Measurements from ENCODE around the gene DQX1. TPM values are rescaled to one million over a fixed set of nuclear protein-coding genes. Genes with fewer than 3 reads are reported as not detected.
A peak's percentile ranks its signal among the peaks of the same experiment; 100 is the strongest.

The DQX1 gene, protein sequence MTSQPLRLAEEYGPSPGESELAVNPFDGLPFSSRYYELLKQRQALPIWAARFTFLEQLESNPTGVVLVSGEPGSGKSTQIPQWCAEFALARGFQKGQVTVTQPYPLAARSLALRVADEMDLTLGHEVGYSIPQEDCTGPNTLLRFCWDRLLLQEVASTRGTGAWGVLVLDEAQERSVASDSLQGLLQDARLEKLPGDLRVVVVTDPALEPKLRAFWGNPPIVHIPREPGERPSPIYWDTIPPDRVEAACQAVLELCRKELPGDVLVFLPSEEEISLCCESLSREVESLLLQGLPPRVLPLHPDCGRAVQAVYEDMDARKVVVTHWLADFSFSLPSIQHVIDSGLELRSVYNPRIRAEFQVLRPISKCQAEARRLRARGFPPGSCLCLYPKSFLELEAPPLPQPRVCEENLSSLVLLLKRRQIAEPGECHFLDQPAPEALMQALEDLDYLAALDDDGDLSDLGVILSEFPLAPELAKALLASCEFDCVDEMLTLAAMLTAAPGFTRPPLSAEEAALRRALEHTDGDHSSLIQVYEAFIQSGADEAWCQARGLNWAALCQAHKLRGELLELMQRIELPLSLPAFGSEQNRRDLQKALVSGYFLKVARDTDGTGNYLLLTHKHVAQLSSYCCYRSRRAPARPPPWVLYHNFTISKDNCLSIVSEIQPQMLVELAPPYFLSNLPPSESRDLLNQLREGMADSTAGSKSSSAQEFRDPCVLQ
- 0.29 TPM for polyA plus RNA-seq (2013, experiment 1 of 2)
- polyA plus RNA-seq (2013, experiment 2 of 2), result 0.20 TPM

DNA sequence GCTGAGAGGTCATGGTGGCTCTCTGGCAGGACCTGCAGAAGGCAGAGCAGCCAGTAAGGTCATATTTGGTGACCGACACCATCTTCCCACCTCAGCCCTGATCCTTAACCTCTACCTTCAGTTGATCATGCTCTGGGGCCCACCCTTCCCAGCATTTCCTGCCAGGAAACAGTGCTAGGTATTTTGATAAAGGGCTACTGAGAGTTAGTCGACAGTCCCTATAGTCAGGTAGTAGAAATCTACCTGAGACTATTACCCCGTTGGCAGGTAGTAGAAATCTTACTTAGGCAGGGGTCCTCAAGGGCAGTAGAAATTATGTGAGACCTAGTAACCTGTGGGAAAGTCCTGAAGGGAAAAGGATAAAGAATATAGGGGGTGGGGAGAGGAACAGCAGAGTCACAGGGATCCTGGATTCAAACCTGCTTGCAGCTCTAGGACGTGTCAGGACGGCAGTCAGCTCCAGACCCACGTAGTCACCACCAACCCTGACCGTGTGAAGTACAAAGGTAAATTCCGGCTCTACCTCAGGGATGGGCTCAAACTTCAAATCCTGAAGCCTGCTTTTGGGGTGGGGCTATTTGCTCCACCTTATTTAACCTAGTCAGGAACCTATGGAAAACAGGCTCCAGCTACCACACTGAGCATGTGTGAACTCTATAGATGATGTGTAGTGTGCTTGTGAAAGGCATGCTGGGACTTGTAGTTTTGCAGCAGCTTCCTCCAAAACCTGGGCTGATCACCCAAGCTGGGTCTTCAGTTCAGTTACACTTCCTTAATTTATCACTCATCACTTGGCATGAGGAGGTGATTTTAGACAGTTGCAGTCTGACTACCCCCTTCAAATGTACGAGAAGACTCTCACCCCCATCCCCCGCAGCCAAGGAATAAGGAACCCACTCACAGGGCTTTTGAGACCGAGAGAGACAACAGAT lies at the start of gene DQX1:
Gene DQX1 (minus strand): TSS at position 515 of the 932 bp plus-strand sequence. CDS start 502 bp downstream, at position 13.
- Histone ChIP-seq H3K56ac (ENCODE audit: low read length) (no peak within 1 kb of the TSS), H3K4me3 (ENCODE audit: low read length) (no peak within 1 kb of the TSS), H3K79me2 (ENCODE audit: control insufficient read depth, insufficient read depth, low read length) (peaks cover 16% of the 10 kb centered on the region), H4K5ac (ENCODE audit: low read length) (no peak within 1 kb of the TSS), H3K36me3 (ENCODE audit: control insufficient read depth, insufficient read depth, low read length) (peaks cover 6% of the 10 kb centered on the region), H3K18ac (ENCODE audit: low read length) (no peak within 1 kb of the TSS), H3K27me3 (ENCODE audit: insufficient read depth, low read length, poor library complexity) (no peaks in the 10 kb centered on the region), H2BK120ac (ENCODE audit: low read depth, low read length) (no peak within 1 kb of the TSS), H2AK5ac (ENCODE audit: low read length) (no peak within 1 kb of the TSS), H3K4ac (ENCODE audit: low read depth, low read length) (no peak within 1 kb of the TSS), H3K27ac (ENCODE audit: low read depth, low read length) (no peak within 1 kb of the TSS), H3K9ac (ENCODE audit: low read length) (no peak within 1 kb of the TSS), H3K79me1 (ENCODE audit: low read length) (peaks cover 16% of the 10 kb centered on the region), H3K23ac (ENCODE audit: low read length) (no peak within 1 kb of the TSS), H3K4me2 (ENCODE audit: low read length) (no peak within 1 kb of the TSS), H2BK5ac (ENCODE audit: low read length) (no peak within 1 kb of the TSS), H2BK15ac (replicated peaks; ENCODE audit: low read depth) (no peak within 1 kb of the TSS), H4K8ac (ENCODE audit: low read depth, low read length) (no peak within 1 kb of the TSS), H3K4me1 (ENCODE audit: control insufficient read depth, low read depth, low read length) (peaks cover 8% of the 10 kb centered on the region)
- no CpG with 5 or more reads among the region's 11 CpGs for WGBS (ENCODE audit: extremely low coverage, insufficient coverage, low lambda C conversion rate)
- peak; percentile 84 for DNase-seq

DNA sequence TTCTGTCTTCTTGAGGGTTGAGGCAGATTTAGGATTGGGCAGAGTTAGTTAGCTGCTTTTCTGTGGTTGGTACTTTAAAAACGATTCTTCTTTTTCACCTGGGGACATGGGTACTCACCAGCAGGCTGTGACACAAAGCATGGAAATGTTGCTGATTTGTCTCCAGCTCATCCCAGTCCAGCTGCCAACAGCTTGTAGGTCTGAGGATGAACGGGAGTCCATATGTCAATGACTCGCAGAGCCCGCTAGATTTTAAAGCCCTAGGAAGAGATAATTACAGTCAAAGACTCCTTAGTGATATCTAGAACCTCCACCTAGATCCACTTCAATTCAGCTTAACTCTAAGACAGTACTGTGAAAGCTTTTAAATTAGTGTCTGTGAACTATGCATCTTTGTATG lies 49.3 kb upstream of the DQX1 start:
- Histone ChIP-seq H4K8ac (ENCODE audit: low read depth, low read length) (no peak overlapping the region), H3K9ac (ENCODE audit: low read length) (no peak overlapping the region), H3K36me3 (ENCODE audit: control insufficient read depth, insufficient read depth, low read length) (no peaks in the 10 kb centered on the region), H3K79me2 (ENCODE audit: control insufficient read depth, insufficient read depth, low read length) (no peaks in the 10 kb centered on the region), H3K27ac (ENCODE audit: low read depth, low read length) (no peak overlapping the region), H2BK5ac (ENCODE audit: low read length) (no peak overlapping the region), H2BK15ac (replicated peaks; ENCODE audit: low read depth) (no peak overlapping the region), H3K18ac (ENCODE audit: low read length) (no peak overlapping the region), H4K5ac (ENCODE audit: low read length) (no peak overlapping the region), H3K23ac (ENCODE audit: low read length) (no peak overlapping the region), H2BK120ac (ENCODE audit: low read depth, low read length) (no peak overlapping the region), H3K4ac (ENCODE audit: low read depth, low read length) (no peak overlapping the region), H3K4me3 (ENCODE audit: low read length) (no peak overlapping the region), H2AK5ac (ENCODE audit: low read length) (no peak overlapping the region), H3K79me1 (ENCODE audit: low read length) (no peaks in the 10 kb centered on the region), H3K56ac (ENCODE audit: low read length) (no peak overlapping the region), H3K4me1 (ENCODE audit: control insufficient read depth, low read depth, low read length) (no peaks in the 10 kb centered on the region), H3K4me2 (ENCODE audit: low read length) (no peak overlapping the region), H3K27me3 (ENCODE audit: insufficient read depth, low read length, poor library complexity) (no peaks in the 10 kb centered on the region)
- DNase-seq, result no peak
- no CpG with 5 or more reads among the region's 4 CpGs for WGBS (ENCODE audit: extremely low coverage, insufficient coverage, low lambda C conversion rate)

DNA sequence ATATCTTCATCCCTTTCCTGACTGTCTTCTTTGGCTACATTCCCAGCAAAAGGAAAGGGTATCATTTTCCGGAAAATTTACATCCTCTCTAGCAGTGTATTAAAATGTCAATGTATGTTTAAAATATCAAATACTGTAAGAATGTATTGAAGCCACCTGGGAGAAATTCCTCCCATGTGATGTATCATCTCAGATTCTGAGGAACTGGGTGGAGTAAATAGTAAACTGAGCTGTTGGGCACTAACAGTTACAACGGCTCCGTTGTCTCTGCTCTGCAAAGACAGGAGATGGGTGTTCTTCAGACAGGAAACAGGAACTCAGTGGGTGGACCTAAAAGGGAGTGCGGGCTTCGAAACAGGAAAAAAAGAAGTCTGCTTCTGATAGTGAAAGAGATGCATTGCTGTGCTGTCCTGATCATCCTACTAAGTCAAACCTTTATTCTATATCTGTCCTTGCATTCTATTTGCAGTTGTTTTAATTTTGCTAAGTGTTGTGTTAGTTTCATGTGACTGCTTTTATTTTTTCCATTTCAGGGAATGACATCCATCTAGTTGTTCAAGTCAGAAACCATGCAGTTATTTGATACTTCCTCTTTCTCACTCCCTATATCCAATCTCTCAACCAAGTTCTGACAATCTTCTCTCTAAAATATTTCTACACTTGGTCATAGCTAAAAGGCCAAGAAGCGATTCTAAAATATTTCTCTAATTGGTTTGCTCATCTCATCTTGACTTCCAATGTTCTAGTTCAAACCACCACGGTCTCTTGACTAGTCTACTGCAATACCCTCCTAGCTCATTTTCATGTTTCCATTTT lies 47.9 kb upstream of the DQX1 start:
- Histone ChIP-seq H3K27me3 (ENCODE audit: insufficient read depth, low read length, poor library complexity) (no peaks in the 10 kb centered on the region), H3K4me1 (ENCODE audit: control insufficient read depth, low read depth, low read length) (no peaks in the 10 kb centered on the region), H3K4me3 (ENCODE audit: low read length) (no peak overlapping the region), H3K56ac (ENCODE audit: low read length) (no peak overlapping the region), H3K36me3 (ENCODE audit: control insufficient read depth, insufficient read depth, low read length) (no peaks in the 10 kb centered on the region), H2BK120ac (ENCODE audit: low read depth, low read length) (no peak overlapping the region), H3K18ac (ENCODE audit: low read length) (no peak overlapping the region), H3K9ac (ENCODE audit: low read length) (no peak overlapping the region), H2BK5ac (ENCODE audit: low read length) (no peak overlapping the region), H2AK5ac (ENCODE audit: low read length) (no peak overlapping the region), H4K8ac (ENCODE audit: low read depth, low read length) (no peak overlapping the region), H3K4ac (ENCODE audit: low read depth, low read length) (no peak overlapping the region), H3K27ac (ENCODE audit: low read depth, low read length) (no peak overlapping the region), H3K4me2 (ENCODE audit: low read length) (no peak overlapping the region), H4K5ac (ENCODE audit: low read length) (peak overlapping the region; percentile 65), H2BK15ac (replicated peaks; ENCODE audit: low read depth) (no peak overlapping the region), H3K23ac (ENCODE audit: low read length) (no peak overlapping the region), H3K79me1 (ENCODE audit: low read length) (no peaks in the 10 kb centered on the region), H3K79me2 (ENCODE audit: control insufficient read depth, insufficient read depth, low read length) (no peaks in the 10 kb centered on the region)
- WGBS (ENCODE audit: extremely low coverage, insufficient coverage, low lambda C conversion rate), result no CpG with 5 or more reads among the region's 7 CpGs
- no peak for DNase-seq

DNA sequence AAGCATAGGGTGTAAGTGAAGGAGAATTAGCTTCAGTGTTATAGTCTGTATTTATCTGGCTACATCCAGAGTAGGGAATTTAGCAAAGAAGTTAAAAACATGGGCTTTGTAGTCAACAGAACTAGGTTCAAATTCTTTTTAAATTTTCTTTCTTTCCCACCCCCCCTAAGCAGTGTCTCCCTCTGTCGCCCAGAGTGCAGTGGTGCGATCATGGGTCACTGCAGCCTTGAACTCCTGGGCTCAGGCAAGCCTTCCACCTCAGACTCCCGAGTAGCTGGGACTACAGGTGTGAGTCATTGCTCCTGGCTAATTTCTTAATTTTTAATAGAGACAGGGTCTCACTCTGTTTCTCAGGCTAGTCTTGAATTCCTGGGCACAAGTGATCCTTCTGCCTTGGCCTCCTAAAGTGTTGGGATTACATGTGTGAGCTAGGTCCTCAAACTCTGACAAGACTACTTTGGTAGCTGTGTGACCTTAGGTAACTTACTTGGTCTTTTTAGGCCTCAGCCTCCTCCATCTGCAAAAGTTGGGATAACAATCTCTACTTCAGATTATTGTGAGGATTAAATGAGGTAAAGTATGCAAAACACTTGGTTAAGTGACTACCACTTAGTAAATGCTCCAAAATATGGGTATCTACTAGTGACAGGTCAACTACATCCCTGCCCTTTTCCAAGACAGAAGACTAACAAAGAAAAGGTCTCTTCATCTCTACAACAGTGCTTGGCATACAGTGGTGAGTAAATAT lies 46.3 kb upstream of the DQX1 start:
- no peak overlapping the region for H3K23ac ChIP-seq (ENCODE audit: low read length)
- H3K27me3 ChIP-seq (ENCODE audit: insufficient read depth, low read length, poor library complexity), result peaks cover 4% of the 10 kb centered on the region
- no peaks in the 10 kb centered on the region for H3K79me2 ChIP-seq (ENCODE audit: control insufficient read depth, insufficient read depth, low read length)
- peak; percentile 22 for DNase-seq
- no peak overlapping the region for H2BK120ac ChIP-seq (ENCODE audit: low read depth, low read length)
- no peak overlapping the region for H3K27ac ChIP-seq (ENCODE audit: low read depth, low read length)
- no peak overlapping the region for H2BK5ac ChIP-seq (ENCODE audit: low read length)
- no CpG with 5 or more reads among the region's 3 CpGs for WGBS (ENCODE audit: extremely low coverage, insufficient coverage, low lambda C conversion rate)
- H3K4me2 ChIP-seq (ENCODE audit: low read length), result no peak overlapping the region
- no peaks in the 10 kb centered on the region for H3K4me1 ChIP-seq (ENCODE audit: control insufficient read depth, low read depth, low read length)
- no peaks in the 10 kb centered on the region for H3K36me3 ChIP-seq (ENCODE audit: control insufficient read depth, insufficient read depth, low read length)
- no peak overlapping the region for H3K18ac ChIP-seq (ENCODE audit: low read length)
- H3K4ac ChIP-seq (ENCODE audit: low read depth, low read length), result no peak overlapping the region
- no peak overlapping the region for H3K4me3 ChIP-seq (ENCODE audit: low read length)
- no peak overlapping the region for H3K9ac ChIP-seq (ENCODE audit: low read length)
- H2BK15ac ChIP-seq (replicated peaks; ENCODE audit: low read depth), result no peak overlapping the region
- no peak overlapping the region for H4K8ac ChIP-seq (ENCODE audit: low read depth, low read length)
- no peak overlapping the region for H2AK5ac ChIP-seq (ENCODE audit: low read length)
- H3K79me1 ChIP-seq (ENCODE audit: low read length), result no peaks in the 10 kb centered on the region
- H3K56ac ChIP-seq (ENCODE audit: low read length), result no peak overlapping the region
- H4K5ac ChIP-seq (ENCODE audit: low read length), result no peak overlapping the region

All from mesendoderm (in vitro differentiated cells).